Putamen (tissue), 1 donor: ENCODE results near the gene PIGW.
A peak's percentile ranks its signal among the peaks of the same experiment; 100 is the strongest.

Source experiments
- DNase-seq: peaks from one replicate; pipeline ENCODE4 v3.0.0-alpha.2; 2016; ENCODE audit warnings: low spot score

Gene PIGW

DNA sequence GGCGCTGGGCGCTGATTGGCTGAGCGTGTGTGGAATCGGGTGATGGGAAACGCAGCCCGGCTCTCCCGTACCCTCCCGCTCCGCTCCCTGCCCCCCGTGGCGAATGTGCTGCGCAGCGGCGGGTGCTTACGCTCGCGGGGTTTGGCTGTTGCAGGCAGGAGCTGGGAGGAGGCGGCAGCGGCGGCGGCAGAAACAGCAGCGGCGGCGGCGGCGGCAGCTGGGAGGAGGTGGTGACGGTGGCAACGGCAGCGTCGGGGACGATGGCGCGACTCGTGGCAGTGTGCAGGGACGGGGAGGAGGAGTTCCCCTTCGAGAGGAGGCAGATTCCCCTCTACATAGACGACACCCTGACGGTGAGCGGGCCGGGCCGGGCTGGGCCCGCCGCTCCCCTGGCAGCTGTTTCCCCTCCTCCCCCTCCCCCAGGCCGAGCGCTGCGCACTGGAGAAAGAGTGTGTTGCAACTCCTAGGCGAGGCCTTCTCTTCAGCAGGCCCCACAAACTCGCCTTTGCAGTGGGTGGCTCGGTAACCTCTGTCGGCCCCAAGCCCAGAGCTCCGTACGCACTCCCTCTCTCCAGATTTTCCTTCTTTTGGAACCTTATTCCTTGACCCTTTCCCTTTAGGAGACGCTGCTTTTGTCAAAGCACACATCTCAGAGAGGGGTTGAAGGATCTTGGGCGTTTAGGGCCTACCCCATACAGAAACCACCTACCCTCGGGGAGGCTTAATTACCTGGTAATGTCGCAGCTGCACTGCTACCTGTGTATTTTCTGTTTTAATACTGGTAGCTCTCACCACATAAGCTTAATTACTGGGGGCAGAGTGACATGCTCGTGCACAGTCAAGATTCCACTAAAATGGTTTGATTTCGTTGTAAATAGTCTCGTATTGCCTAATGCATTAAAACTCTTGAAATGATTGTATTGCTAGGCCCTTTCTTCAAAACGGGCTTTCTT is 11.0 kb downstream of the PIGW start:
- DNase-seq = peak; percentile 97

DNA sequence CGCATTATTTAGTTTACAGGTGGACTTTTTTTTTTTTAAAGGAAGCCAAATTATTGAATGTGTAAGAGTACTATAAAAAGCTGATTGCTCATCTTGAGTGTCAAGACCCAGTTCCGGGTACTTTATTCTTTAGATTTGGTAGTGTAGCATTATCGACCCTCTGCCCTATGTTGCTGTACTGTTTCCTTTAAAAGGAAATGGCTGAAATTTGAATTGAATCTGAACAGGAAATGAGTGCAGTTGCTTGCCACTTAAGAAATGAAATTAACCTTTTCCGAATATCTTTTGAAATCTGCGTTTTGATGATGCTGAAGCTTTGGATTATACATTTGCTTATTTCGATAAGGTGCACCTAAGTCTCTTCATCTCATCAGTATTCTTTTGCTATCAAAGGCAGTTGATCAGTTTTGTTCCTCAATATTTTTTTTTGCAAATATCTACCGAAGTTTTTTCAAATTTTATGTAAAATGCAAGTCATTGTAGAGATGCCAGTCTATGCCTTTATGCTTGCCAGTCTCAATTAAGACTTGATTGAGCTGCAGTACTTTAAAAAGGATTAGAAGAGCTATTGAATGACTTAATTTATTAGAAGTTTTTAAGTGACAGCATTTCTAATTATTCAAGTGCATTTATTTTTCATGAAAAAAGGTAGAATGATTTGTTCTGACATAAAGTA is 11.8 kb downstream of the PIGW start:
- DNase-seq = no peak

DNA sequence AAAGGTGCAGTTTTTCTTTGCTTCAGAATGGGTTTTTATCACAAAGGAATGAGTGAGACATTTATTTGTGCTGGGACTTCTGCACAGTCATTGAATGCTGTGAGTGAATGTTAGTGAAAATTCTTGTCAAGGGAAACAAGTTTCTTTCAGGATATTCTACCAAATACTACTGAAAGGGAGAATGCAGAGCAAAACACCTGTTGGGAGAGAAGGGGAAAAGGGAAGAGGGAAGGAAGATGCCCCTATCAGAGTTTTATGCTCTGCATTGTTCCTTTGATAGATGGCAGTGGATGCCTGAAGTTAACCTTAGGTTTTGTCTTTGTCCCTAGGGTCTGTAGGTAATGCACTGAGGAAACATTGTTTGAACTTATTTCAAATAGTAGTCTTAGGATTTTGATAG is 13.0 kb downstream of the PIGW start:
- DNase-seq = no peak

DNA sequence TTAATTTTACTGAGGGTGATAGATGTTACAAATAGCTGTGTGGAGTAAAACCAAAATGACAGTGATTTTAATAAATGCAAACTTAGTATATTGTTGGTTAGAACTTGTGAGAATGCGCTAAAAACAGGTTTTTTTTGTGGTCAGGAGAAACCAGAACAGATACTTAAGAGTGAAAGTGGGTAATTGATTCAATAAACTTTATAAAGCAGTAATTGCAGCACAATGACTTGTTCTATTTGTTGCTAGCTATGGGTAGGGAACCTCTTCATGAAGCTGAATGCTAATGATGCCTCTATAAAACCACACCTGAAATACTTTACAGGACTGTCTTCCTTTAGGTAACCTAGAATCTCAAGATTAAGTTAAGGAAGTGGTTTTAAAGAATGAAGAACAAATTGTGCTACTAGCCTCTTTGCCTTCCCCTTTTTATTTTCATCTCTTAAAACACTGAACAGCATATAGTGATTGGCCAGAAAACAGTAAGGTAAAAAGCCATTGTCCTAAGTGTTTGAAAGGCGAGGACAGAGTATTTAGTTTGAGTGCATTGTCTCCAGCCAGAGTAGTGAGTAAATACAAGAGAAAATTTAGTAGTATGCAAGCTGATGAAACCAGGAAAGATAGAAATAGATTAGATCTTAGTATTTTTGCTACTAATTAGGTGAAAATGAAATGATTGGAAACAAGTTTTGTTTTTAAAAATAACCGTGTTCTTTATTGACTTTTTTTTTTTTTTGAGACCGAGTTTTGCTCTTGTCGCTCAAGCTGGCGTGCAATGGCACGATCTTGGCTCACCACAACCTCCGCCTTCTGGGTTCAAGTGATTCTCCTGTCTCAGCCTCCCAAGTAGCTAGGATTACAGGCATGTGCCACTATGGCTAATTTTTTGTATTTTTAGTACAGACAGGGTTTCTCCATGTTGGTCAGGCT is 16.0 kb downstream of the PIGW start:
- DNase-seq = no peak

DNA sequence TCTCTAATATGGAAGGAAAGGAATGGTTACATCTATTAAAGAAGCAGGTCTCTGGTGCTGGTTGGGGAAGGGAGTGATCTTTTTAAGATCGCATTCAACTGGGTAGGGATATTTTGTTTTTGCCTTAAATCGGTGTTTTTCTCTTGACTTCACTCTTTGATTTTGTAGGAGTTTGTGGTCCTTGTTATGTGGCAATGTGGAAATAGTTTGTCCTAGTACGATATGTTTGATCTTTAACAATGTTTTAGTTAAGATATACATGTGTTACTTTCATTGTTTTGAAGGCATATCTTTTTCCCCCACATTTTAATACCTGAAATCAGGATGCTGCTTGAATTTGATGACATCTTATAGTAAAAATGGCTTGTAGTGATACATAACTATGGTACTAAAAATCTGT is 18.7 kb downstream of the PIGW start:
- no peak for DNase-seq

DNA sequence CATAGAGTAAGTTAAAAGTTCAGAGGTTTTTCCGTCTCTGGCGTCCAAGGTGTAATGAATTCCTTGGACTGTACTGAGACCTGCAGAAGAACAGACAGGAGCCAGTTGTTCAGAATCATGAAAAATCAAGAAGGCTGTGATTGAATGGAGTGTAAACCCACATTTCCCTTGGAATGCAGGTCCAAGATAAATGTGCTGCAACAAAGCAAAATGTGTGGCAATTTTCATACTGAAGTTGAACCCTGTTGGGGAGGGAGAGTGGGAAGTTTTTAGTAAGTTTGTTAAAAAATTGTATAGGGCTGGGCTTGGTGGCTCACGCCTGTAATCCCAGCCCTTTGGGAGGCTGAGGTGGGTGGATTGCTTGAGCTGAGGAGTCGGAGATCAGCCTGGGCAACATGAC is 31.3 kb downstream of the PIGW start:
- no peak for DNase-seq

DNA sequence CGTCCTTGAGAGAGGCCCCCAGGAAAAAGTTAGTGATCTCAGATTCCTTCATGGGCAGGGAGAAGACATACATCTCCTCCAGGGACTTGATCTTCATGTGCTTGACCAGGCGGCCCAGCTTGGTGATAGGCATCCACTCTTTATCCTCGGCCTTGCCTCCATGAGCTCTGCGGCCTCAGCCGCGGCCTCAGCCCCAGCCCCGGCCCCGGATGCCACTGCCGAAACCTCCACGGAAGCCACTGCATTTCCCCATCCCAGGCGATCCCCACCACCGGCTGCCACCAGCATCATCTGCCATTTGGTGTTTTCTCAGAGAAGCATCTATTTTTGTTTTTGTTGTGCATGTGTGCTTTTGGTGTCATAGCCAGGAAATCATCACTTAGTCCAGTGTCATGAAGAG is 40.2 kb downstream of the PIGW start:
- no peak for DNase-seq

DNA sequence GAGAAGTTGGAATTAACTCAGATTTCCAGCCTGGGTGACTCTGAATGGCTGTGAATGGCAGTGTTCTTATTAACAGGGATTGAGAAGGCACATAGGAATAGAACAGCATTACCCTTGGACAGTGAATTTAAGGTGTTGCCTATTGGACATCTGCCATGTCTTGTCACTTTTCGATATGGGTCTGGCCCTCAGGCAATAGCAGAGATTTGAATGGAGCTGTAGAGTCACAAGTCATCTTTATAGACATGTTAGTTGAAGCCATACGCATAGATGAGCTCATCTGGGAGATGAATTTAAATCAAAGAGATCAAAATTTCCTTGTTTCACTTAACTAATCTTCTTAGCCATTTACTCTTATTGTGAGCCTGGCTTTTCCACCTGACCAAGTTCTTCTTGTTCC is 42.0 kb downstream of the PIGW start:
- no peak for DNase-seq

DNA sequence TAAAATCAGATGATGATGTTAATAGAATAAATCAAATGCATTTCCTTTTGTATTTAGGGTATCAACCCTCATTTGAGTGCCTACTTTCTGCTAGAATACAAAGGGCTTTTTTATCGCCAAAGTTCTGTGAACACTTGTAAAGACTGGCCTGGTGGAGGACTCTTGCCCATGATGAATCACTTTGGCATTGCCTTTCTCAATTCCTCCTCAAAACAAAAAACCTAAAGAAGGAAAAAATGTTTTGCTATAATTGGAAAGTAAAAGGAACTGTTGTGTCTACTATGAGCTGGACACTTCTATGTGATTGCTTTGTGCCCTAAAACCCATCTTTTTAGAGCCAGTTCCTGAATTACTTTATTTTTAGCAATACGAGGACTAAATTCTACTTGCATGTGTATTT is 43.9 kb downstream of the PIGW start:
- DNase-seq = no peak

DNA sequence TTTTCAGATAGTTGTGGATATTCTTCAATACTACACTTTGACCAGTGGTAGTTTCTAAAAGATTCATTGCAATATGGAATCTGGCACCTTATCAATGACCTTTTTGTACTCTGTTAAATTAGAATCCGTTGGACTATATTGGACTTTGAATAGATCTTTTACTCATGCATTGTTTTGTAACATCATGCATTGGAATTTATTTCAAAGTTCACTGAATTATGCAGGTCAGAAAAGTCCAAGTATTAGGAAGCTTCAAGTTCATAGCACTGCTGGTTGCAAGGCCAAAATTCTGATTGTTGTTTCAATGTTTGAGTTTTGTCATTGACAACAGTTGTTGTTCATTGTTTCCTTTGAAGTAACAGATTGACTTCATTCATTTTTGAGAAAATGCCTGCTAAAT is 49.0 kb downstream of the PIGW start:
- DNase-seq = no peak

DNA sequence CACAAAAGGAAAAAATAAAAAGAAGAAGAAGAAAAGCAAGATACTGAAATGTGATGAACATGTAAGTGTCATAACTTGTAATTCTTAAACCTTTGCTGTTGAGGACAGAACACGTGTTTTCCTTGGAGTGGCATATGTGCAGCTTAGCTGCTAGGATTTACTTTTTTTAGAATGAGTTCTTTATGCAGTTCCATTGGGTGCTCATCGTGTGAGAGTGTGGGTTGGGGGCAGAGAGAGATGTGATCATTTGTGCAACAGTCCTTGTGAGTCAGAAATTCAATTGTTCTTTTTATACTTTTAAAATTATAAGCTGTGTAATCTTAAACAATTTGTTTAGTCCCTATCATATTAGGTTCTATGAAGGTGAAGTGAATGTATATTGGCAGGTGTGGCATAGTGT is 51.4 kb downstream of the PIGW start:
- no peak for DNase-seq
